Measurements from ENCODE around the gene MSH2.

DNA sequence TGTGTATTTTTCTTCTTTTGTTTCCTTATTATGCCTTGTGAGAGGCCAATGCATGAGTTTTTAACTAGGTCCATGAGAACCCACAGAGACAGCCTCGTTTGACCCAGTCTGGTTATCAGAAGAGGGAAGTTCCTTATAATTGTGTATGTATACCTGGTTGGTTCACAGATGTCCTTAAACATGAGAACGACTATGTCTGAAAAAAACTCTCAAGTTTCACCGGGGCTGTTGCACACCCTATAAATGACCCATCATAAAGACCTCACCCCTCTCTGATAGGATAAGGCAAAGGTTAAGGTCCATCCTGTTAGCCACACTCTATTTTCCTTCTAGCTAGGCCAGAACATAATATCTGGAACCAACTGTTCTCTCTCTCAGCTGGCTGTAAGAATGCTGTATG is 42.7 kb upstream of the MSH2 start:
- TF ChIP-seq, protein P1, sequence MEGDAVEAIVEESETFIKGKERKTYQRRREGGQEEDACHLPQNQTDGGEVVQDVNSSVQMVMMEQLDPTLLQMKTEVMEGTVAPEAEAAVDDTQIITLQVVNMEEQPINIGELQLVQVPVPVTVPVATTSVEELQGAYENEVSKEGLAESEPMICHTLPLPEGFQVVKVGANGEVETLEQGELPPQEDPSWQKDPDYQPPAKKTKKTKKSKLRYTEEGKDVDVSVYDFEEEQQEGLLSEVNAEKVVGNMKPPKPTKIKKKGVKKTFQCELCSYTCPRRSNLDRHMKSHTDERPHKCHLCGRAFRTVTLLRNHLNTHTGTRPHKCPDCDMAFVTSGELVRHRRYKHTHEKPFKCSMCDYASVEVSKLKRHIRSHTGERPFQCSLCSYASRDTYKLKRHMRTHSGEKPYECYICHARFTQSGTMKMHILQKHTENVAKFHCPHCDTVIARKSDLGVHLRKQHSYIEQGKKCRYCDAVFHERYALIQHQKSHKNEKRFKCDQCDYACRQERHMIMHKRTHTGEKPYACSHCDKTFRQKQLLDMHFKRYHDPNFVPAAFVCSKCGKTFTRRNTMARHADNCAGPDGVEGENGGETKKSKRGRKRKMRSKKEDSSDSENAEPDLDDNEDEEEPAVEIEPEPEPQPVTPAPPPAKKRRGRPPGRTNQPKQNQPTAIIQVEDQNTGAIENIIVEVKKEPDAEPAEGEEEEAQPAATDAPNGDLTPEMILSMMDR (conservative IDR thresholded peaks at IDR 0.05 in 1 of 2, IDR thresholded peaks at IDR 0.05 in 1 of 2; ENCODE audit: extremely low read depth in 1 of 2, insufficient read depth in 1 of 2, low read depth in 1 of 2, low read length in 2 of 2): no peak
- no peak for TF ChIP-seq EZH2 (IDR thresholded peaks at IDR 0.05; ENCODE audit: borderline replicate concordance, low read length)

Data from mammary epithelial cell (primary cell).